ENCODE results near the gene GPRC5B.

Gene GPRC5B

GRCh38 chr16:19885451-19886072 lies 914 bp upstream of the GPRC5B start:
- H3K4me3 ChIP-seq (ENCODE audit: low read depth, low read length), result no peak overlapping the region
- TF ChIP-seq CTCF (IDR thresholded peaks at IDR 0.05; ENCODE audit: borderline replicate concordance, insufficient read depth, low read depth, low read length), result no peak

- H3K4me3 ChIP-seq (ENCODE audit: low read depth, low read length), result no peak overlapping the region
- TF ChIP-seq CTCF (IDR thresholded peaks at IDR 0.05; ENCODE audit: borderline replicate concordance, insufficient read depth, low read depth, low read length), result no peak
Observed at GRCh38 chr16:19883966-19884485, 622 bp downstream of the GPRC5B start.

- H3K4me3 ChIP-seq (ENCODE audit: low read depth, low read length), result no peak overlapping the region
- TF ChIP-seq CTCF (IDR thresholded peaks at IDR 0.05; ENCODE audit: borderline replicate concordance, insufficient read depth, low read depth, low read length), result no peak
Observed at GRCh38 chr16:19883296-19883965, 1.2 kb downstream of the GPRC5B start.

GRCh38 chr16:19882646-19883045 lies 2.0 kb downstream of the GPRC5B start:
- no peak overlapping the region for H3K4me3 ChIP-seq (ENCODE audit: low read depth, low read length)
- no peak for TF ChIP-seq CTCF (IDR thresholded peaks at IDR 0.05; ENCODE audit: borderline replicate concordance, insufficient read depth, low read depth, low read length)

- H3K4me3 ChIP-seq (ENCODE audit: low read depth, low read length), result no peak overlapping the region
- TF ChIP-seq CTCF (IDR thresholded peaks at IDR 0.05; ENCODE audit: borderline replicate concordance, insufficient read depth, low read depth, low read length), result no peak
Observed at GRCh38 chr16:19882186-19882585, 2.5 kb downstream of the GPRC5B start.

- H3K4me3 ChIP-seq (ENCODE audit: low read depth, low read length), result no peak overlapping the region
Observed at GRCh38 chr16:19881783-19882182, 2.9 kb downstream of the GPRC5B start.

More at GRCh38 chr16:19881783-19882182, 2.9 kb downstream of the GPRC5B start:
- no peak for TF ChIP-seq CTCF (IDR thresholded peaks at IDR 0.05; ENCODE audit: borderline replicate concordance, insufficient read depth, low read depth, low read length)
